IMR-90 (cell line): ENCODE data around the gene OXSR1.

ENCODE experiments used
- BHLHE40 ChIP-seq: fragments of 150-350 bp; IDR thresholded peaks from 2 replicates; pipeline ENCODE4 v1.6.1; 2016; ENCODE audit warnings: mild to moderate bottlenecking, low read depth, low read length
- ELK1 ChIP-seq: fragments of 150-350 bp; IDR thresholded peaks from 2 replicates; pipeline ENCODE4 v1.6.1; 2016; ENCODE audit warnings: low read depth, mild to moderate bottlenecking, low read length, moderate library complexity, borderline replicate concordance
- FOS ChIP-seq: fragments of 150-350 bp; IDR thresholded peaks from 2 replicates; pipeline ENCODE4 v1.6.1; 2016; ENCODE audit warnings: low read depth, low read length
- MAZ ChIP-seq: IDR thresholded peaks from 2 replicates; pipeline ENCODE4 v1.6.1; 2012; ENCODE audit warnings: low read depth, mild to moderate bottlenecking, low read length, improper control_type of control experiment, moderate library complexity, borderline replicate concordance
- MXI1 ChIP-seq: IDR thresholded peaks from 2 replicates; pipeline ENCODE4 v1.6.1; 2012; ENCODE audit warnings: low read depth, mild to moderate bottlenecking, low read length, moderate library complexity, borderline replicate concordance
- NFE2L2 ChIP-seq: fragments of 150-350 bp; IDR thresholded peaks from 2 replicates; pipeline ENCODE4 v1.6.1; 2016; ENCODE audit warnings: low read depth, mild to moderate bottlenecking, low read length
- POLR2A ChIP-seq: IDR thresholded peaks from 2 replicates; pipeline ENCODE4 v1.6.1; 2012; ENCODE audit warnings: mild to moderate bottlenecking, low read depth, low read length
- RAD21 ChIP-seq: IDR thresholded peaks from 2 replicates; pipeline ENCODE4 v1.6.1; 2012; ENCODE audit warnings: low read length, improper control_type of control experiment
- RFX5 ChIP-seq: IDR thresholded peaks from 2 replicates; pipeline ENCODE4 v1.8.0; 2012; ENCODE audit warnings: low read depth, mild to moderate bottlenecking, low read length, moderate library complexity
- SMC3 ChIP-seq: fragments of 150-350 bp; IDR thresholded peaks from 2 replicates; pipeline ENCODE4 v1.6.1; 2016; ENCODE audit warnings: low read depth, mild to moderate bottlenecking, antibody characterized with exemption, low read length, moderate library complexity
- USF2 ChIP-seq: fragments of 150-350 bp; IDR thresholded peaks from 2 replicates; pipeline ENCODE4 v1.6.1; 2017; ENCODE audit warnings: mild to moderate bottlenecking, antibody characterized with exemption, low read length, low read depth
- TF ChIP-seq, protein P1 (sequence below): conservative IDR thresholded peaks from 2 replicates; pipeline ENCODE4 v1.5.1; 2012; ENCODE audit warnings: mild to moderate bottlenecking, low read depth, low read length, improper control_type of control experiment

GRCh38 chr3:38140326-38141172 lies 24.8 kb upstream of the OXSR1 start:
- TF ChIP-seq, protein P1, sequence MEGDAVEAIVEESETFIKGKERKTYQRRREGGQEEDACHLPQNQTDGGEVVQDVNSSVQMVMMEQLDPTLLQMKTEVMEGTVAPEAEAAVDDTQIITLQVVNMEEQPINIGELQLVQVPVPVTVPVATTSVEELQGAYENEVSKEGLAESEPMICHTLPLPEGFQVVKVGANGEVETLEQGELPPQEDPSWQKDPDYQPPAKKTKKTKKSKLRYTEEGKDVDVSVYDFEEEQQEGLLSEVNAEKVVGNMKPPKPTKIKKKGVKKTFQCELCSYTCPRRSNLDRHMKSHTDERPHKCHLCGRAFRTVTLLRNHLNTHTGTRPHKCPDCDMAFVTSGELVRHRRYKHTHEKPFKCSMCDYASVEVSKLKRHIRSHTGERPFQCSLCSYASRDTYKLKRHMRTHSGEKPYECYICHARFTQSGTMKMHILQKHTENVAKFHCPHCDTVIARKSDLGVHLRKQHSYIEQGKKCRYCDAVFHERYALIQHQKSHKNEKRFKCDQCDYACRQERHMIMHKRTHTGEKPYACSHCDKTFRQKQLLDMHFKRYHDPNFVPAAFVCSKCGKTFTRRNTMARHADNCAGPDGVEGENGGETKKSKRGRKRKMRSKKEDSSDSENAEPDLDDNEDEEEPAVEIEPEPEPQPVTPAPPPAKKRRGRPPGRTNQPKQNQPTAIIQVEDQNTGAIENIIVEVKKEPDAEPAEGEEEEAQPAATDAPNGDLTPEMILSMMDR, result no peak
- TF ChIP-seq FOS (no peak), POLR2A (no peak), NFE2L2 (no peak), USF2 (no peak), MXI1 (no peak), BHLHE40 (no peak), RFX5 (no peak), SMC3 (no peak), RAD21 (no peak), ELK1 (no peak), MAZ (no peak)
